HG02798 (cell line): ENCODE data around the gene DENND4C.
"Not testable (repeated sequence)": the region's sequence is repeated elsewhere in the genome, so short reads cannot be mapped to it uniquely, and the experiment has no call there.

Experiments
- ATAC-seq: cut with Tn5 transposase; IDR thresholded peaks from one replicate; pipeline ENCODE4 v1.9.1; 2021; ENCODE audit warnings: mild to moderate bottlenecking; ENCODE audit not compliant: unreplicated experiment, poor library complexity

Gene DENND4C

GRCh38 chr9:19221326-19221725, 9.2 kb upstream of the DENND4C start:
- ATAC-seq: no peak

GRCh38 chr9:19223724-19224123, 6.8 kb upstream of the DENND4C start:
- ATAC-seq: no peak

- no peak for ATAC-seq
Observed at GRCh38 chr9:19224563-19224962, 5.9 kb upstream of the DENND4C start.

GRCh38 chr9:19229595-19230354, 718 bp upstream of the DENND4C start:
- ATAC-seq: peak; percentile 58

GRCh38 chr9:19231126-19231903, 822 bp downstream of the DENND4C start:
- ATAC-seq: peak; percentile 4

- ATAC-seq: no peak
Observed at GRCh38 chr9:19231904-19232822, 1.7 kb downstream of the DENND4C start.

GRCh38 chr9:19232823-19233194, 2.3 kb downstream of the DENND4C start:
- peak; percentile 18 for ATAC-seq

- ATAC-seq: no peak
Observed at GRCh38 chr9:19233344-19233743, 2.9 kb downstream of the DENND4C start.

- no peak for ATAC-seq
Observed at GRCh38 chr9:19239955-19240354, 9.5 kb downstream of the DENND4C start.

GRCh38 chr9:19241728-19242127, 11.2 kb downstream of the DENND4C start:
- ATAC-seq: no peak

GRCh38 chr9:19243366-19244033, 13.0 kb downstream of the DENND4C start:
- no peak for ATAC-seq

GRCh38 chr9:19246891-19247290, 16.4 kb downstream of the DENND4C start:
- no peak for ATAC-seq

- ATAC-seq: no peak
Observed at GRCh38 chr9:19247420-19247819, 16.9 kb downstream of the DENND4C start.

- not testable (repeated sequence) for ATAC-seq
Observed at GRCh38 chr9:19250346-19250745, 19.9 kb downstream of the DENND4C start.

GRCh38 chr9:19251203-19251602, 20.7 kb downstream of the DENND4C start:
- ATAC-seq: not testable (repeated sequence)

- not testable (repeated sequence) for ATAC-seq
Observed at GRCh38 chr9:19251622-19252021, 21.1 kb downstream of the DENND4C start.

- ATAC-seq: no peak
Observed at GRCh38 chr9:19252174-19252884, 21.8 kb downstream of the DENND4C start.

- ATAC-seq: no peak
Observed at GRCh38 chr9:19252885-19253219, 22.4 kb downstream of the DENND4C start.

- ATAC-seq: no peak
Observed at GRCh38 chr9:19255112-19255511, 24.6 kb downstream of the DENND4C start.

- ATAC-seq: no peak
Observed at GRCh38 chr9:19255821-19256220, 25.3 kb downstream of the DENND4C start.
